Colonic mucosa (tissue), 4 donors: Measurements from ENCODE around the gene FOLR2. TPM values are rescaled to one million over a fixed set of nuclear protein-coding genes. Genes with fewer than 3 reads are reported as not detected.
"Not testable (repeated sequence)": the region's sequence is repeated elsewhere in the genome, so short reads cannot be mapped to it uniquely, and the experiment has no call there.

Experiments used
- DNase-seq: peaks from one replicate; pipeline ENCODE4 v3.0.0-alpha.2; 2020
- H3K27ac ChIP-seq: fragments of 200-600 bp; one replicate; pipeline ENCODE4 v1.8.0; 2021
- H3K27me3 ChIP-seq: fragments of 200-600 bp; one replicate; pipeline ENCODE4 v1.8.0; 2021
- H3K36me3 ChIP-seq: fragments of 200-600 bp; one replicate; pipeline ENCODE4 v1.8.0; 2021
- H3K4me1 ChIP-seq: fragments of 200-600 bp; one replicate; pipeline ENCODE4 v1.8.0; 2021; ENCODE audit warnings: mild to moderate bottlenecking
- H3K4me3 ChIP-seq: fragments of 200-600 bp; one replicate; pipeline ENCODE4 v1.8.0; 2021
- H3K9ac ChIP-seq, 2 donors: one replicate each; pipeline ENCODE4 v1.7.0; 2013; ENCODE audit warnings: control low read depth in 2 of 2, low read depth in 2 of 2, low read length in 2 of 2
- H3K9me3 ChIP-seq: fragments of 200-600 bp; one replicate; pipeline ENCODE4 v1.8.0; 2021
- intact Hi-C: fragments of 100-400 bp; cut with DNase I; formaldehyde crosslinking; loops from one replicate; pipeline ENCODE4 v1.14.1; 2022
- total RNA-seq, 2 donors: library from RNA; stranded (reverse); fragmentation: NEBNext Ultra II Directional in 1 of 2; extraction: Animal tissue kit (Norgen Biotek cat#: 25700) in 1 of 2; gene quantifications; one replicate each; pipeline ENCODE4 v1.2.1, GENCODE V29; 2021
- TF ChIP-seq, protein P1 (sequence below): fragments of 200-600 bp; IDR thresholded peaks from one replicate; pipeline ENCODE4 v1.8.0; 2022; ENCODE audit warnings: antibody characterized with exemption, mild to moderate bottlenecking
- donor health status: healthy.
- donor health status: DM: no; HTN: no; CAD: no.
- donor health status: DM: no; HTN: no; CAD: no.

FOLR2 gene
- total RNA-seq, 2 donors from 2014 or later, result 4.5 to 15.4 TPM

DNA sequence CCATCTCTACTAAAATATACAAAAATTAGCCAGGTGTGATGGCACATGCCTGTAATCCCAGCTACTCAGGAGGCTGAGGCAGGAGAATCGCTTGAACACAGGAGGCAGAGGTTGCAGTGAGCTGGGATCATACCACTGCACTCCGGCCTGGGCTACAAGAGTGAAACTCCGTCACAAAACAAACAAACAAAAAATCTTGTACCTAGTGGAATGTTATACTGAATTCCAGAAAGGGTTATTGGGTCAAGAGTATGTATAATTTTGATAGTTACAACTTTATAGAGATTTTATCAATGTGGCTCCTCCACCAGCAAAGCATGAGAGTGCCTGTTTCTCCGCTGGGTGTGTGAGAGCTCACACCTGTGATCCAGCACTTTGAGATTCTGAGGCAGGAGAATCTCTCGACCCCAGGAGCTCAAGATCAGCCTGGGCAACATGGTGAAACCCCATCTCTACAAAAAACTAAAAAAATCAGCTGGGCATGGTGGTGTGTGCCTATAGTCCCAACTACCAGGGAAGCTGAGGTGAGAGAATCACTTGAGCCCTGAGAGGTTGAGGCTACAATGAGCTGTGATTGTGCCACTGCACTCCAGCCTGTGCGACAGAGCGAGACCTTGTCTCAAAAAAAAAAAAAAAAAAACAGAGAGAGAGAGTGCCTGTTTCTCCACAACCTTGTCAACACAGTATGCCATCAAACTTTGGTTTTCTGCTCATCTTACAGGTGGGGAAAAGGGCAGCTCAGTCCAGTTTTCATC, 37.4 kb upstream of the FOLR2 start:
- TF ChIP-seq, protein P1, sequence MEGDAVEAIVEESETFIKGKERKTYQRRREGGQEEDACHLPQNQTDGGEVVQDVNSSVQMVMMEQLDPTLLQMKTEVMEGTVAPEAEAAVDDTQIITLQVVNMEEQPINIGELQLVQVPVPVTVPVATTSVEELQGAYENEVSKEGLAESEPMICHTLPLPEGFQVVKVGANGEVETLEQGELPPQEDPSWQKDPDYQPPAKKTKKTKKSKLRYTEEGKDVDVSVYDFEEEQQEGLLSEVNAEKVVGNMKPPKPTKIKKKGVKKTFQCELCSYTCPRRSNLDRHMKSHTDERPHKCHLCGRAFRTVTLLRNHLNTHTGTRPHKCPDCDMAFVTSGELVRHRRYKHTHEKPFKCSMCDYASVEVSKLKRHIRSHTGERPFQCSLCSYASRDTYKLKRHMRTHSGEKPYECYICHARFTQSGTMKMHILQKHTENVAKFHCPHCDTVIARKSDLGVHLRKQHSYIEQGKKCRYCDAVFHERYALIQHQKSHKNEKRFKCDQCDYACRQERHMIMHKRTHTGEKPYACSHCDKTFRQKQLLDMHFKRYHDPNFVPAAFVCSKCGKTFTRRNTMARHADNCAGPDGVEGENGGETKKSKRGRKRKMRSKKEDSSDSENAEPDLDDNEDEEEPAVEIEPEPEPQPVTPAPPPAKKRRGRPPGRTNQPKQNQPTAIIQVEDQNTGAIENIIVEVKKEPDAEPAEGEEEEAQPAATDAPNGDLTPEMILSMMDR, result no peak
- Histone ChIP-seq H3K9me3 (no peaks in the 10 kb centered on the region), H3K27ac (no peak overlapping the region), H3K9ac (no peak overlapping the region), H3K4me3 (no peak overlapping the region), H3K4me1 (no peaks in the 10 kb centered on the region), H3K27me3 (no peaks in the 10 kb centered on the region), H3K36me3 (no peaks in the 10 kb centered on the region)
- no peak for DNase-seq
- intact Hi-C loops, result no loop called here

- Histone ChIP-seq H3K27me3 (no peaks in the 10 kb centered on the region), H3K36me3 (no peaks in the 10 kb centered on the region), H3K4me3 (no peak overlapping the region), H3K27ac (no peak overlapping the region), H3K9ac (no peak overlapping the region), H3K4me1 (no peaks in the 10 kb centered on the region), H3K9me3 (no peaks in the 10 kb centered on the region)
- intact Hi-C loops, result loop anchor here (5.0 kb wide), 3 partner anchors 38 to 88 kb away; no protein-coding TSS in a partner anchor
- TF ChIP-seq, protein P1, result no peak
- DNase-seq, result no peak
Observed at GRCh38 chr11:72179804-72180396, 36.7 kb upstream of the FOLR2 start.

- H3K27me3 ChIP-seq, H3K9me3 ChIP-seq, H3K4me1 ChIP-seq, H3K27ac ChIP-seq, DNase-seq, H3K36me3 ChIP-seq, H3K9ac ChIP-seq, H3K4me3 ChIP-seq: not testable (repeated sequence)
- intact Hi-C loops, result loop anchor here (5.0 kb wide), 3 partner anchors 39 to 89 kb away; no protein-coding TSS in a partner anchor
Observed at GRCh38 chr11:72180892-72181552, 35.6 kb upstream of the FOLR2 start.

DNA sequence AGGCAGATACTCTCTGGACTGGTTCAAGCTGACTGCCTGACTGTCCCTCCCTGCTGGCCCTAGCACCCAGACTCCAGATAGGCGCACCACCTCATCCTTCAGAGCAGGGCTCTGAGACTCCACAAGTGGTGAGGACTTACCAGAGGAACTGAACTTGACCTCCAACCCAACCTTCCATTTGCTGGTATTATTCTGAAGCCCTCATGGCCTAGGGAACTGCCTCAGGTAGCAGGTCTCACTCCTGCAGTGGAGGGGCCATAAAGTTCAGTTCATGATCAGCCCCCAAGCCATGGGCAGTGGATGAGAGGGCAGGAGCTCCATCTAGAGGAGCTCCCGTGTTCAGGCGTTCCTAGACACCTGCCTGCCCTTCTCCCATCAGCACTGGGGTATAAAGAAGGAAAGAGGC, 35.0 kb upstream of the FOLR2 start:
- not testable (repeated sequence) for H3K4me1 ChIP-seq, H3K36me3 ChIP-seq, H3K9me3 ChIP-seq, H3K27ac ChIP-seq, H3K27me3 ChIP-seq, H3K4me3 ChIP-seq, H3K9ac ChIP-seq
- intact Hi-C loops, result loop anchor here (5.0 kb wide), 3 partner anchors 39 to 89 kb away; no protein-coding TSS in a partner anchor
- DNase-seq, result peak; percentile 36

- DNase-seq, result no peak
- TF ChIP-seq, protein P1, result no peak
- no peaks in the 10 kb centered on the region for H3K27me3 ChIP-seq
- H3K4me3 ChIP-seq, result no peak overlapping the region
- H3K4me1 ChIP-seq, result no peaks in the 10 kb centered on the region
- H3K36me3 ChIP-seq, result no peaks in the 10 kb centered on the region
- H3K9me3 ChIP-seq, result no peaks in the 10 kb centered on the region
- H3K9ac ChIP-seq, result no peak overlapping the region
- H3K27ac ChIP-seq, result no peak overlapping the region
- intact Hi-C loops, result no loop called here
Observed at GRCh38 chr11:72188267-72188666, 28.3 kb upstream of the FOLR2 start.

DNA sequence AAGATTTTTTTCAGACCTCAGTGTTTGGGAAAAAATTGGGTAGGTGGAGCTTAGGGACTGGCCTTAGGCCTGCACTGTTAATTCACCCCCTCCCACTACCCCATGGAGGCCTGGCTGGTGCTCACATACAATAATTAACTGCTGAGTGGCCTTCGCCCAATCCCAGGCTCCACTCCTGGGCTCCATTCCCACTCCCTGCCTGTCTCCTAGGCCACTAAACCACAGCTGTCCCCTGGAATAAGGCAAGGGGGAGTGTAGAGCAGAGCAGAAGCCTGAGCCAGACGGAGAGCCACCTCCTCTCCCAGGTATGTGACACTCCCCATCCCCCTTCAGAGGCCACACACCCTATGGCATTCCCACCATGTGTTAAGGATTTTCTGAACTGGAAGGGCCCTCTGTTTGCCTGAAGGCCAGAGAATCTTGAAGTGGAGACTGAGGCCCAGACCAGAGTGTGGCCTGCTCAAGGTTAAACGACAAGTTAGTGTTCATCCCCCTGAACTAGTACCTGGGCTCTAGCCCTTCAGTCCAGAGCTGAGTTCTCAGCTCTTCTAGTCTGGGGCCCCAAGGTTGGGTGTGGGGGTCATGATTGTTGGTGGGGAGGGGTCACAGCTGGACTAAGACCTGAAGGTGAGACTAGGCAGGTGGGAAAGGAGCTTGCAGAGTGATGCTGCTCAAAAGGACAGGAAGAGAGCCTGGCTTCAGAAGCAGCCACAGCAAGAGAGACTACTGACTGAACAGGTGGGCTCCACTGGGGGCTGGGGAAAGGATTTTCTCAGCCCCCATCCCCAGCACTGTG, 26.9 kb upstream of the FOLR2 start:
- Histone ChIP-seq H3K4me3 (no peak overlapping the region), H3K9ac (peak overlapping the region in 1 of 2 donors; percentile 2), H3K27me3 (no peaks in the 10 kb centered on the region), H3K27ac (no peak overlapping the region), H3K9me3 (no peaks in the 10 kb centered on the region), H3K4me1 (no peaks in the 10 kb centered on the region), H3K36me3 (no peaks in the 10 kb centered on the region)
- TF ChIP-seq, protein P1, result no peak
- peak; percentile 33 for DNase-seq
- intact Hi-C loops, result no loop called here
